ENCODE data around the gene SPSB2.

Gene SPSB2

GRCh38 chr12:6837370-6838060 is 35.6 kb downstream of the SPSB2 start:
- DNase-seq (ENCODE audit: low read depth), result no peak
- H3K4me3 ChIP-seq (ENCODE audit: low read length), result no peak overlapping the region
- no peak for TF ChIP-seq CTCF (conservative IDR thresholded peaks at IDR 0.05; ENCODE audit: low read length)

- no peak for TF ChIP-seq CTCF (conservative IDR thresholded peaks at IDR 0.05; ENCODE audit: low read length)
- DNase-seq (ENCODE audit: low read depth), result no peak
- no peak overlapping the region for H3K4me3 ChIP-seq (ENCODE audit: low read length)
Observed at GRCh38 chr12:6836851-6837250, 36.3 kb downstream of the SPSB2 start.

- H3K4me3 ChIP-seq (ENCODE audit: low read length), result no peak overlapping the region
- DNase-seq (ENCODE audit: low read depth), result no peak
- TF ChIP-seq CTCF (conservative IDR thresholded peaks at IDR 0.05; ENCODE audit: low read length), result no peak
Observed at GRCh38 chr12:6834873-6835272, 38.2 kb downstream of the SPSB2 start.

- no peak for TF ChIP-seq CTCF (conservative IDR thresholded peaks at IDR 0.05; ENCODE audit: low read length)
- DNase-seq (ENCODE audit: low read depth), result no peak
- no peak overlapping the region for H3K4me3 ChIP-seq (ENCODE audit: low read length)
Observed at GRCh38 chr12:6834254-6834653, 38.8 kb downstream of the SPSB2 start.

GRCh38 chr12:6833189-6833890 is 39.8 kb downstream of the SPSB2 start:
- DNase-seq (ENCODE audit: low read depth), result no peak
- no peak for TF ChIP-seq CTCF (conservative IDR thresholded peaks at IDR 0.05; ENCODE audit: low read length)

GRCh38 chr12:6832125-6832524 is 41.0 kb downstream of the SPSB2 start:
- TF ChIP-seq CTCF (conservative IDR thresholded peaks at IDR 0.05; ENCODE audit: low read length), result no peak
- DNase-seq (ENCODE audit: low read depth), result no peak
- H3K4me3 ChIP-seq (ENCODE audit: low read length), result no peak overlapping the region

More at GRCh38 chr12:6833189-6833890, 39.8 kb downstream of the SPSB2 start:
- H3K4me3 ChIP-seq (ENCODE audit: low read length), result no peak overlapping the region

- no peak for TF ChIP-seq CTCF (conservative IDR thresholded peaks at IDR 0.05; ENCODE audit: low read length)
- DNase-seq (ENCODE audit: low read depth), result no peak
- H3K4me3 ChIP-seq (ENCODE audit: low read length), result no peak overlapping the region
Observed at GRCh38 chr12:6831450-6831995, 41.6 kb downstream of the SPSB2 start.
